ENCODE results near the gene SCLT1. TPM values are rescaled to one million over a fixed set of nuclear protein-coding genes. Genes with fewer than 3 reads are reported as not detected.

SCLT1 gene
- total RNA-seq, 4 donors from 2014 or later, result 6.7 to 19.1 (median 13.5) TPM

GRCh38 chr4:128855621-128856020 lies 237.7 kb downstream of the SCLT1 start:
- Histone ChIP-seq H3K27ac (no peak overlapping the region), H3K9me3 (no peaks in the 10 kb centered on the region), H3K4me1 (peaks cover 0 to 21% (median 0%) of the 10 kb centered on the region in 3 donors), H3K36me3 (peaks cover 7 to 100% (median 45%) of the 10 kb centered on the region in 3 donors), H3K4me3 (no peak overlapping the region), H3K27me3 (no peaks in the 10 kb centered on the region)
- TF ChIP-seq POLR2A (IDR thresholded peaks at IDR 0.05), result no peak
- TF ChIP-seq, protein P1, sequence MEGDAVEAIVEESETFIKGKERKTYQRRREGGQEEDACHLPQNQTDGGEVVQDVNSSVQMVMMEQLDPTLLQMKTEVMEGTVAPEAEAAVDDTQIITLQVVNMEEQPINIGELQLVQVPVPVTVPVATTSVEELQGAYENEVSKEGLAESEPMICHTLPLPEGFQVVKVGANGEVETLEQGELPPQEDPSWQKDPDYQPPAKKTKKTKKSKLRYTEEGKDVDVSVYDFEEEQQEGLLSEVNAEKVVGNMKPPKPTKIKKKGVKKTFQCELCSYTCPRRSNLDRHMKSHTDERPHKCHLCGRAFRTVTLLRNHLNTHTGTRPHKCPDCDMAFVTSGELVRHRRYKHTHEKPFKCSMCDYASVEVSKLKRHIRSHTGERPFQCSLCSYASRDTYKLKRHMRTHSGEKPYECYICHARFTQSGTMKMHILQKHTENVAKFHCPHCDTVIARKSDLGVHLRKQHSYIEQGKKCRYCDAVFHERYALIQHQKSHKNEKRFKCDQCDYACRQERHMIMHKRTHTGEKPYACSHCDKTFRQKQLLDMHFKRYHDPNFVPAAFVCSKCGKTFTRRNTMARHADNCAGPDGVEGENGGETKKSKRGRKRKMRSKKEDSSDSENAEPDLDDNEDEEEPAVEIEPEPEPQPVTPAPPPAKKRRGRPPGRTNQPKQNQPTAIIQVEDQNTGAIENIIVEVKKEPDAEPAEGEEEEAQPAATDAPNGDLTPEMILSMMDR (IDR thresholded peaks at IDR 0.05), result no peak
- no peak for DNase-seq
- intact Hi-C loops (cut with DNase I), result no loop called here
- WGBS, 2 donors, result 93 to 96% methylated on average over 7 of the region's 7 CpGs

GRCh38 chr4:128854433-128854832 lies 238.9 kb downstream of the SCLT1 start:
- H3K4me3 ChIP-seq, result no peak overlapping the region
- peaks cover 10 to 100% (median 55%) of the 10 kb centered on the region in 3 donors for H3K36me3 ChIP-seq
- no peaks in the 10 kb centered on the region for H3K27me3 ChIP-seq

GRCh38 chr4:128853741-128854140 lies 239.6 kb downstream of the SCLT1 start:
- H3K27ac ChIP-seq, result no peak overlapping the region
- 88 to 93% methylated on average over 5 of the region's 5 CpGs for WGBS, 2 donors
- peaks cover 17 to 100% (median 61%) of the 10 kb centered on the region in 3 donors for H3K36me3 ChIP-seq
- no peaks in the 10 kb centered on the region for H3K9me3 ChIP-seq
- intact Hi-C loops (cut with DNase I), result no loop called here
- DNase-seq, result no peak
- peaks cover 0 to 3% (median 0%) of the 10 kb centered on the region in 3 donors for H3K4me1 ChIP-seq
- H3K4me3 ChIP-seq, result no peak overlapping the region
- H3K27me3 ChIP-seq, result no peaks in the 10 kb centered on the region
- TF ChIP-seq, protein P1 (IDR thresholded peaks at IDR 0.05), result no peak
- no peak for TF ChIP-seq POLR2A (IDR thresholded peaks at IDR 0.05)

More at GRCh38 chr4:128854433-128854832, 238.9 kb downstream of the SCLT1 start:
- Histone ChIP-seq H3K4me1 (peaks cover 0 to 10% (median 0%) of the 10 kb centered on the region in 3 donors), H3K9me3 (no peaks in the 10 kb centered on the region), H3K27ac (no peak overlapping the region)
- WGBS, 2 donors, result 38 to 64% methylated on average over 6 of the region's 6 CpGs
- no peak for DNase-seq
- intact Hi-C loops (cut with DNase I), result no loop called here
- TF ChIP-seq, protein P1 (IDR thresholded peaks at IDR 0.05), result no peak
- no peak for TF ChIP-seq POLR2A (IDR thresholded peaks at IDR 0.05)

GRCh38 chr4:128850252-128850651 lies 243.1 kb downstream of the SCLT1 start:
- Histone ChIP-seq H3K4me1 (peaks cover 0 to 4% (median 0%) of the 10 kb centered on the region in 3 donors), H3K27ac (no peak overlapping the region), H3K9me3 (no peaks in the 10 kb centered on the region), H3K36me3 (peaks cover 24 to 100% (median 39%) of the 10 kb centered on the region in 3 donors), H3K4me3 (no peak overlapping the region), H3K27me3 (no peaks in the 10 kb centered on the region)
- intact Hi-C loops (cut with DNase I), result no loop called here
- DNase-seq, result no peak
- 93 to 94% methylated on average over 3 to 4 of the region's 4 CpGs for WGBS, 2 donors
- TF ChIP-seq, protein P1 (IDR thresholded peaks at IDR 0.05), result no peak
- no peak for TF ChIP-seq POLR2A (IDR thresholded peaks at IDR 0.05)

DNA sequence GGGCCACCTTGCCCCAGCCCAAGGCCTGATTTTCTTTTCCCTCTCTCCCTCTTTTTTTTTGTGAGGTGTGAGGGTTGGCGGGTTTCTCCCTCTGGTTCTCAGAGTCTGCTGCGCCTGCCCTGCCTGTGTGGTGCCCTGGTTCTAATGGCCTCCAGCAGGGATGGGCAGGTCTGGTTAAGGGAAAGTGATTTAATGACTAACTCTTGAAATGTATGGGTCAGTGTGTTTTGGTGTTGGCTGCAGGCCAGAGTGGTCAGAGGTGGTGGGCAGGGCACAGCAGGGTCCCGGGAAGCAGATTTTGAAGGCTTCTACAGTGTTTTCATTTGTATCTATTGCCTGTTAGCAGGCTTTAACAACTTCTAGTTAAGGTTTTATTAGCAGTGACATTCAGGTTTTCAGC lies 244.9 kb downstream of the SCLT1 start:
- TF ChIP-seq, protein P1 (IDR thresholded peaks at IDR 0.05), result no peak
- TF ChIP-seq POLR2A (IDR thresholded peaks at IDR 0.05), result no peak
- H3K27ac ChIP-seq, result no peak overlapping the region
- H3K4me1 ChIP-seq, result peaks cover 0 to 20% (median 0%) of the 10 kb centered on the region in 3 donors
- WGBS, 2 donors, result 82 to 90% methylated on average over 2 of the region's 3 CpGs
- H3K27me3 ChIP-seq, result no peaks in the 10 kb centered on the region
- intact Hi-C loops (cut with DNase I), result no loop called here
- H3K4me3 ChIP-seq, result no peak overlapping the region
- DNase-seq, result no peak
- H3K9me3 ChIP-seq, result no peaks in the 10 kb centered on the region
- peaks cover 26 to 100% (median 42%) of the 10 kb centered on the region in 3 donors for H3K36me3 ChIP-seq
